HG02642 (cell line): ENCODE data around the gene TSPAN1.
"Not testable (repeated sequence)": the region's sequence is repeated elsewhere in the genome, so short reads cannot be mapped to it uniquely, and the experiment has no call there.

ENCODE experiments used
- ATAC-seq: cut with Tn5 transposase; IDR thresholded peaks from one replicate; pipeline ENCODE4 v1.9.1; 2021; ENCODE audit warnings: mild to moderate bottlenecking; ENCODE audit not compliant: unreplicated experiment, poor library complexity

Gene TSPAN1

GRCh38 chr1:46206399-46206798, 31.5 kb downstream of the TSPAN1 start:
- no peak for ATAC-seq

DNA sequence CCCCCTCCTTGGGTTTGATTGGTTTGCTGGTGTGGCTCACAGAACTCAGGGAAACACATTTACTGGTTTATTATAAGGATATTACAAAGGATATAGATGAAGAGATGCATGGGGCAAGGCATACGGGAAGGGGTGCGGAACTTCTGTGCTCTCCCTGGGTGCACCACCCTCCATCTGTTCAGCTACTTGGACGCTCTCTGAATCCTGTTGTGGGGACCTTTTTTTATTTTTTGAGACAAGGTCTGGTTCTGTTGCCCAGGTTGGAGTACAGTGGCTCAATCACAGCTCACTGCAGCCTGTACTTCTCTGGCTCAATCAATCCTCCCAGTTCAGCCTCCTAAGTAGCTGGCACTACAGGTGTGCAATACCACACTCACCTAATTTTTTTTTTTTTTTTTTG, 35.7 kb downstream of the TSPAN1 start:
- no peak for ATAC-seq

- no peak for ATAC-seq
These were observed 36.2 kb downstream of the TSPAN1 start for GRCh38 chr1:46211051-46211450.

GRCh38 chr1:46215504-46215903, 40.6 kb downstream of the TSPAN1 start:
- ATAC-seq: no peak

DNA sequence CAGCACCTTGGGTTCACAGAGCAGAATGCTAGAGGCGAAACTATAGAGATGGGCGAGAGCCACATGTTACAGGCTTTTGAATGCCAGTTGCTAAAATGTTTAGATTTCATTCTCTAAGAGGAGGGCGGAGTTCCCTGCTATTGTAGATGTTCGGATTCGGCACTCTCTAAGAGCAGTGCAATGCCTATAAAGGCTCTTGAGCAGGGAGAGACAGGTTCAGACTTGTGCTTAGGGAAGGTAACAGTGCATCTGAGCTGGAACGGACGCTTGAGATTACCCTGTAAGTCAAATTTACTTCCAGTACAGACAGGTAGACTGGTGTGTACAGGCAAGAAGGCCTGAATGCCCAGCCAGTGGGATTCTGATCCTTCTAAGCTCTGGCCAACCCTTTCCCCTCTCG, 43.6 kb downstream of the TSPAN1 start:
- no peak for ATAC-seq

- no peak for ATAC-seq
These were observed 44.9 kb downstream of the TSPAN1 start for GRCh38 chr1:46219551-46220520.

DNA sequence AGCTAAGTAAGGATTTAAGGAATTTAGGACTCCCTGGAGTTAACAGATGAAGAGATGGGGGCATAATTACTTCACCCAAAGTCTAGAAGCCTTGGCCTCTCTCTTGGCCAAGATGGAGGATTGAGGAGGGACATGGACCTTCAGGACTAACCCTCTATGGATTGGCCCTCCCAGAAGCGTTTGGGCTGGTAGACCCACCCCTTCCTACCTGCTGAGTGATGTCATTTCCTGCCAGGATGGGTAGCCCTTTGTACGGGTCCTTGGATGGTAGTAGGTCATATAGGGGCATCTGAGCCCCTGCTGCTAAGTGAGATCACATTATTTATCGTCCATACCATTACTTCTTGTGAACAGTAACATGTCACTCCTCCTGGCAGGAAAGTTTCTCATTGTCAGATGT, 45.9 kb downstream of the TSPAN1 start:
- no peak for ATAC-seq

- ATAC-seq: no peak
These were observed 46.9 kb downstream of the TSPAN1 start for GRCh38 chr1:46221749-46222148.

DNA sequence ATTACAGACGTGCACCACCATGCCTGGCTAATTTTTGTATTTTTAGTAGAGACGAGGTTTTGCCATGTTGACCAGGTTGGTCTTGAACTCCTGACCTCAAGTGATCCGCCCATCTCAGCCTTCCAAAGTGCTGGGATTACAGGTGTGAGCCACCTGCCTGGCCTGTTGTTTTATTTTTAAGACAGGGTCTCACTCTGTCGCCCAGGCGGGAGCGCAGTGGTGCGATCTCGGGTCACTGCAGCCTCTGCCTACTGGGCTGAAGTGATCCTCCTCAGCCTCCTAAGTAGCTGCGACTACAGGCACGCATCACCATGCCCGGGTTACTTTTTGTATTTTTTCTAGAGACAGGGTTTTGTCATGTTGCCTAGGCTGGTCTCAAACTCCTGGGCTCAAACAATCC, 48.2 kb downstream of the TSPAN1 start:
- not testable (repeated sequence) for ATAC-seq

DNA sequence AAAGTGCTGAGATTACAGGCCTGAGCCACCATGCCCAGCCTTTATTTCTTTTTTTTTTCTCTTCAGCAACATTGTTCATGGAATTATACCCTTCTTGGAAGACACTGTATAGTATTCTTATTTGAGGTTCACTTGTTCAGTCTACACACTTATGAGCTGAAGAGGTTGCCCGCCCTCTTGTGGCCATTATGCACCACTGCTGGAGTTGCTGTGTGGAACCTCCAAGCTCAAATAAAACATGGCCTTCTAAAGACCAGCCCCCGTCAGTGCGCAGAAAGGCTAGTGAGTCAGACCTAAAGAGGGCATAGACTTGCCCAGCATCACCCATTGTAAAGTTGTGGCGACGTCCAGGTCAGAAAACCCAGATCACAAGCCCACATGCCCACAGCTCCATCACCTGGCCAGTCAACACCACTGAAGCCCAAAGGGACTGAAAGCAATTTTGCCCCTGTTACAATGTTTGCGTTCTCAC, 48.6 kb downstream of the TSPAN1 start:
- peak; percentile 77 for ATAC-seq

DNA sequence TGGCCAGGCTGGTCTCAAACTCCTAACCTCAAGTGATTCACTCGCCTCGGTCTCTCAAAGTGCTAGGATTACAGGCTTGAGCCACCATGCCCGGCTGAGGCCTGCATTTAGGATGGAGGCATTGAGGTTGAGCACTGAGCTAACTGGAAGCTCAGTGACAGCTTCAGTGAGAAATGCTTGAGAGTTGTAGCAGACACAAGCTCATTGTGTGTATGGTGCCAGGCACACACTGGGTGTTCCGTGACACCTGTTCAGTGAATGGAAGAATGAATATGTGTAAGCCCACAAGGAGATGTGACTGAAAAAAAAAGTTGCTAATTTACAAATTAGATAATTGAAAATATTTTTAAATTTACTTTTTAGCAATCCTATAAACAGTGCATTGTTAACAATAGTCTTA, 50.1 kb downstream of the TSPAN1 start:
- ATAC-seq: no peak

- not testable (repeated sequence) for ATAC-seq
These were observed 56.3 kb downstream of the TSPAN1 start for GRCh38 chr1:46231231-46231630.
